GM19467 (cell line): ENCODE data around the gene ARSA.

Experiments
- ATAC-seq: cut with Tn5 transposase; IDR thresholded peaks from one replicate; pipeline ENCODE4 v1.9.1; 2021; ENCODE audit warnings: mild to moderate bottlenecking, moderate library complexity; ENCODE audit not compliant: unreplicated experiment

ARSA gene

DNA sequence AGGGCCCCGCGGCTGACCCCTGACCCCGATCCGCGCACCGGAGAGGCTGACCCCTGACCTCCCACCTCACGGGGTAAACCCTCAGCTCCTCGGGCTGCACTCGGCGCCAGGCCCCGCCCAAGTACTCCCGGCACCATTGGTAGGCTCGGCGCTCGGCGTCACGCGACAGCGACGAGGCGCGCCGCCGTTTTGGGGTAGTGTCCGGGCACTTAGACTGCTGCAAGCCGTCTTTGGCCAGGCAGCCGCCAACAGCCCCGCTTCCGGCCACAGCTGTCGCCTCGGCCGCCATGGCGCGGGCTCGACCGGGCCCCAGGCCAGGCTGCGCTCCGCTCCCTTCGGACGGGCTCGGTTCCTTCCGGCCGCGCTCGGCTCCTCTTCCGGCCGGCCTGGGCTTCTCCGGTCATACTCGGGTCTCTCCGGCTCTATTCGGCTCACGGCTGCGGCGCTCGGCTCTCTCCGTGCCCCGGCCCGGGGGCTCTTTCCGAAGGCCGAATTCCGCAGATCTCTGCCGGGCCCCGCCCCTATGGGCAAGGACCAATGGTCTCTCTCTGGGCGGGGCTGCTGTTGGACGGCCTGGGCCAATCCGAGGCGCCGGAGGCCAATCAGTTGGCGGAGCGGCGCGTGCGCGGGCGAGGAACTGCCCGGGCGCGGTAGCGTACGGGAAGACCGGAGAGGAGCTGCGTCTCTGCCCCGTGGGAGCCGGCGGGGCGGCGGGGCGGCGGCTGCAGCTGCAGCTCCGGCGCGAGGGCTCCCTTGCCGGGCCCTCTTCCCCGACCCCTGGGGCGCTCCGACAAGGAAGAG is 45.3 kb downstream of the ARSA start, which contains the start of gene CHKB:
Gene CHKB (minus strand): TSS at position 357 of the 801 bp plus-strand sequence. CDS start 68 bp downstream, at position 289.
- ATAC-seq = peak; percentile 92

DNA sequence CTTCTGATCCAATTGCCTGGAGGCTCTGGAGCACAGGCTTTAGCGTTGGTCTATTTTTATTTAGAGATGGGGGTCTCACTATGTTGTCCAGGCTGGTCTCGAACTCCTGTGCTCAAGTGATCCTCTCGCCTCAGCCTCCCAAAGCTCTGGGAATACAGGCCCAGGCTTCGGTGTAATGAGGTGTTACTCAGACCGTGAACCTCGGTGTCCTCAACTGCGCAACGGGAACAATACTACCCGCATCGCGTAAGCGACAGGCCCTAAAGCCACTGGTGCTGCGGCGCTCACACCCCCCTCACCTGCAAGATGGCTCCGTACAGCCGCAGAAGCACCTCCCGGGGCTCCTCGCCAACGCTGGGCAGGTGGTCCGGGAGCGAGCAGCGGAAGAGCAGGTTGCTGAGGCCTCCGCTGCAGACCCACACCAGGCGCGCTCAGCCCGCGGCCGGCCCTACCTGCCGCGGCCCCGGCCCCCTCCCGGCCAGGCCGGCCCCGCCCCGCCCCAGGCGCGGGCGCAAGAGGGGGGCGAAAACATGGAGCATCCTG is 45.9 kb downstream of the ARSA start:
- ATAC-seq = no peak

DNA sequence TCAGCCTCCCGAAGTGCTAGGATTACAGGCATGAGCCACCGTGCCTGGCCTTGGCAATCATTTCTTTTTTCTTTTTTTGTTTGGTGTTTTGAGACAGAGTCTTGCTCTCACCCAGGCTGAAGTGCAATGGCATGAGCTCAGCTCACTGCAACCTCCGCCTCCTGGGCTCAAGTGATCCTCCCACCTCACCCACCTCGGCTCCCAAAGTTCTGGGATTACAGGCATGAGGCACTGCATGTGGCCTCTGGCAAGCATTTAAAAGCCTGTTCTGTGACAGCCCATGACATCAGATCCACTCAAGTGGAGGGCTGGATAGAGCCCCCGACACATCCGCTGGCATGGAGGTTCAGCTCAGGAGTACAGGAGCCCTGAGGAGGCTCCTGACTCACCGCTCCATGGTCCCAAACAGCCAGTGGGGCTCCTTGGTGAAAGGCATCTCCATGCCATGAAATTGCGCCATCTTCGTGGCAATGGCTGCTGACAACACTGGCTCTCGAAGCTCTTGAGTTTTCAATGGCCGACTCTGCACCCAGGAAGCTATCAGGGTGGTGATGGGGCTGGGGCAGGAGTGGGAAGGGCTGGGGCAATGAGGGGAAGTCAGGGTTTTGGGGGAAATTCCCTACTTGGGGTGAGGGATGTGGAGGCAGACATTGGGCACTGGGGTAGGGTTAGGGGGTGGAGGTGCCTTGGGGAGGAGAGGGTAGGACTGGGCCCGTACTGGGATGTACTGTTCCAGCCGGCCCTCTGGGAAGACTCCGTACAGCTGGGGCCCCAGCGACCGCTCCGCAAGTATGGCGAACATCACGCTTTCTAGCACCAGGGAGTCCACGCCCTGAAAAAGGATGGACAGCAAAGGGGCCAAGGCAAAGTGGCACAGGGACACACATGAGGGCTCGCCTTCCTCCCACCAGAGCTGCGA is 46.7 kb downstream of the ARSA start:
- ATAC-seq = no peak

DNA sequence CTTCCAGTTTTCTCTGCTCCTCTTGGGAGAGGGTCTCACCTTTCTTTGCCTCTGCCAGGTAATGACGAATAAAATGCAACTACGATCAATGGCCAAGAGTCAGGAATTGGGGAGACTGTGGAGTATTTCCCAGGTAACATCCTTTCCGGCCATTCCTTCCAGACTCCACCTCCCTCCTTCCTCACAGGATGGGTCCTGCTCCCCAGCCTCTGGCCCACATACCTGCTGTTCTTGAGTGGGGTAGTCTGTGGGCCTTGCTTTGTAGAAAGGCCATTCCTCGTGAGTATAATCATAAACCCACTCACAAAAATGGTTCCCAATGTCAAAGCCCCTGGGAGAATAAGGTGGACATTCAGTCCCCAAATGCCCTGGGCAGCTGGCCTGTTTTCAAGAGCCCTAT is 48.2 kb downstream of the ARSA start:
- ATAC-seq = no peak

DNA sequence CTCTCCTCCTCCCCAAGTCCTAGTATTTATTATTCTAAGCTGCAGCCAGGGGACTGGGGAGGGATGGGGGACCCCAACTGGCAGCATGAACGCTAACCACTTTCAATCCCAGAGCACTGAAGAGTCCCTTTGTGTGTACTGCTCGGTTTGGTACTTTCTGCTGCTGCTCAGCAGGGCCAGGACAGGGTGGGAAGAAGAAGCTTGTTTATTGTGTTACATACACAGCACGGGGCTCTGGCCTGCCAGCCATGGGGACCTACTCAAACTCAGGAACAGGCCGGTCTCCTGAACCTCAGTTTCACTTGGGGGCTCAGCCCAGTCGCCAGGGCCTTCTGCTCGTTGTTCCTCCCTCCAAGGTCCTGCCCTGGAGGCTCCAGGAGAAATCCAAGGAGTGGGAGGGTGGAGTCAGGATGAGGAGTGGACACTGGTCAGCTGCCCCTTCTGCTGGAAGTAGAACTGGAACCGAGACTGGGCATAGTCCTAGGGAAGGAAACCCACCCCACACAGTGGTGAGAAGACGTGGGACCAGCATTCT is 49.1 kb downstream of the ARSA start:
- no peak for ATAC-seq

DNA sequence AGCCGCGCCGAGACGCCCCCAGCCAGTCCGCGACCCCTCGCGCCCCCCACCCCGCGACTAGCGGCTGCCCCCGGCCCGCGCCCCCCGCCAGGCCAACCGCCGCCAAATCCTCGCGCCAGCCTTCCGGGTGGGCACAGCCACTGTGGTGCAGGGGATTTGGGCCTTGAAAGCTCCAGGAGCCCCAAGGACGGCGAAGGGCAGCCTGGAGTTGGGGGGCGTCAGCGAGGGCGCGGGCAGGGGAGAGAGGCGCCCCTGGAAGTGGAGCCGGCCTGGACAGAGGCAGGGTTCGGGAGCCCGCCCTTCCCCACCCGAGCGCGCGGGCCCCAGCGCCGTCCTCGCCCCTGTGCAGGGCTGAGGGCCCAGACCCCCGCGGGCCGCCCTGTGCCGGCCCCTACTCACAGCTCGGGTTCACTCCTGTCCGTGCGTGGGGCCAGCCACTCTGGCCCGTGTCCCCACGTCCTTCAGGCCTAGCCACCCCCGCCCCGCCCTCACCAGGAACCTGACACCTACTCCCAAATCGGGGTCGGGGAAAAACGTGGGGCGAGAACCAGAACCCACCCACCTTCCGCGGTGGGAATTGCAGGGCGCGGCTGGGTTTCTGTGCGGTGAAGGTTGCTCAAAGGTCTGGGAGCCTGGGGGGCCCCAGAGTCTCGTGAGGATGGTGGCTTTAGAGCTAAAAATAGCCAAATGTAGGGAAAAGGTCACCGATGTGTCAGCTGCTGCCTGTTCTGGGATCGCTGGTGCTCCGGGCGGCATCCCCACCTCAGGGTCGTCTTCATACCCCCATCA is 49.8 kb downstream of the ARSA start, which contains the start of gene CPT1B:
Gene CPT1B (minus strand): TSS at position 441 of the 789 bp plus-strand sequence. CDS start 512 bp downstream, outside the sequence.
- no peak for ATAC-seq

DNA sequence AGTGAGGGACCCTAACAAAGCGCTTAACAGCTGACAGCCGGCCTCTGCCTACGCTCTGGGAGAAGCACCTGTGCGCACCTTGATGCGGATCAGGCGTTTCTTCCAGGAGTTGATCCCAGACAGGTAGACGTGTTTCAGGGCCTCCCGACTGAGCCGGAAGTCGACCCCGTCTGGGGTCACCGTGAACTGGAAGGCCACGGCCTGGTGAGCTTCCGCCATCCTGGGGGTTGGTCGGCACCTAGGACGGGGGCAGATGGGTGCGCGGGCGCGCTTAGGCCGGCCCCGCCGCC is 50.3 kb downstream of the ARSA start:
- no peak for ATAC-seq

DNA sequence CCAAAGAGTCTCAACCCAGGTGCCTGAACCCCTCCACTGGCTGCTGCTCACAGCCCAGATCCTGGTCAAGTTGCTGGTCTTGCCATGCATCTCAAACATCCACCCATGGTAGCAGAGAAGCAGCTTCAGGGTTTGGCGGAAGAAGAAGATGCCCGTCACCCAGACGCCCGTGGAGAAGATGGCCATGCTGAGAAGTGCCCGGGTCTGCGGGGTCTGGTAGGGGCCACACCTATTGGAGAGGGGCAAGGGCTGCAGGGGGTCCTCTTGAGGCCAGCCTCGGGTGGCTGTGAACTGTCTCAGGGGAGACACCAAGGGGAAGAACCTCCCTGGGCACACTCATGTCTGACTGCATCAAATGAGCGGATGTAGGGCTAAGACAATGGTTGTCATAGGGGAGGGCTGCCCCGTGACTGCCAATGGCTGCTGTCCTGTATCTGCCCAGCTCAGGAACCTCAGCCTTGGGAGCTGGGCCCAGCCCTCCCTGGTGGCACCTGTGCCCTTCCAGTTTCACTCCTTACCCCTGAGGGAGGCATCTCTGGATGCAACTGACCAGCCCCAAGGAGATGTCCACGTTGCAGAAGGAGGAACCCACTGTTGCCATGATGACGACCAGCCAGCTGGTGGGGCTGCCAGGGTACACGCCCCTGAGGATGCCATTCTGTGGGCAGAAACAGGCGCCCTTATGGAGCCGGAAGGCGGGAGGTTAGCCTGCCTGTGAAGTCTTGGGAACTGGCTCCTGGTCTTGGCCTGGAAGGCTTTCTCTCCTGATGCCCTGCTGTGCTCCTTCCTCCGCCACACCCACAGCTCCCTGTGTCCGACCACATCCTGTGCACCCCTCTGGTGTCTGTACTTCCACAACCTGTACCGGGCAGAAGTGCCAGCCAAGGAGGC is 50.9 kb downstream of the ARSA start:
- ATAC-seq = no peak

DNA sequence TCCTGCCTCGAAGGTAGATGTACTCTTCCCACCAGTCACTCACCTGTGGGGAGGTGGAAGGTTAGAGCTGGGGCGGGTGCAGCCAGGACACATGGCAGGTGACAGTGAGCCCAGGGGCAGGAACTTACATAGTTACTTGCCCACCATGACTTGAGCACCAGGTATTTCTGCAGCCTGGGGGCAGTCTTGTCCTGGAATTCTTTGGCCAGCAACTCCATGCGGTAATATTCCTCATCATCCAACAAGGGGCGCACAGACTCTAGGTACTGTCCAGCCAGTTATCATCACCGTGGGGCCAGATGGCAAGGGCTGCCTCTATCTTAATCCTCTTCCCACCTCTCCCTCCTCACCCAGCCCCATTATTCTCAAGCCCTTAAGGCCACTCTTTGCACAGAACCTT is 51.9 kb downstream of the ARSA start:
- no peak for ATAC-seq

DNA sequence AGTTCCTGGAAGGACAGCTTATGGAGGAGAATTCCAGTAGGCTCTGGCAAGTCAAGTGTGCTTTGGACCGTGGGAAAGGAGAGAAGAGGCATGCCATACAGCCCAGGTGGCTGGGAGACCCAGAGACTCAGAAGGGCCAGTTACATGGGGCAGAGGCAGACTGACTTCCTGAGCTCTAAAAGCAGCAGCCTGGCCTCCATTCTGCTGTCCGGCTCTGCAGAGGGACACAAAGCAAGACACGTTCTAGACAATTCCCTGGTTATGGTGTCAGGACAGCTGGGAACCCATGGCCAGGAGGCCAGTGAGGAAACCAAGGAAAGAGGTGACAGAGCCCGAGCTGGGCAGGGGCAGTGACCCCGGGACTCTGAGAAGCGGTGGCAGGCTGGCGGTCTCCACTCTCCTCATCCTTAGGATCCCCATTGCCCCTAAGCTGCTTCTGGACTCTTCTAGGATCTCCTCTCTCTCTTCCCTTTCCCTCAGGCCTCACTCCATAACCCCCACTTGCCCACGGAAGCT is 52.5 kb downstream of the ARSA start:
- ATAC-seq = no peak
